Esophagus squamous epithelium (tissue), 5 donors: ENCODE results near the gene ISCU. TPM values are rescaled to one million over a fixed set of nuclear protein-coding genes. Genes with fewer than 3 reads are reported as not detected.

Experiments
- DNase-seq: peaks from one replicate; lab custom pipeline; 2025; lab: John Stamatoyannopoulos, UW
- H3K27ac ChIP-seq, 4 donors: fragments of 200-600 bp; sonication (generic); one replicate each; pipeline ENCODE4 v1.5.1; 2016 to 2019; ENCODE audit warnings: mild to moderate bottlenecking in 1 of 4
- H3K27me3 ChIP-seq, 4 donors: fragments of 200-600 bp; sonication (generic); 1 replicate in 3 of 4; 2 replicates in 1 of 4; pipeline versions ENCODE4 v1.5.1 to v1.6.0; 2017 to 2021; ENCODE audit warnings: antibody characterized with exemption in 1 of 4
- H3K36me3 ChIP-seq, 3 donors: fragments of 200-600 bp; sonication (generic); one replicate each; pipeline ENCODE4 v1.5.1; 2016 to 2019
- H3K4me1 ChIP-seq, 3 donors: fragments of 200-600 bp; sonication (generic); one replicate each; pipeline ENCODE4 v1.5.1; 2017 to 2019
- H3K4me3 ChIP-seq, 4 donors: fragments of 200-600 bp; sonication (generic); 1 replicate in 3 of 4; 2 replicates in 1 of 4; pipeline ENCODE4 v1.5.1; 2016 to 2019; ENCODE audit warnings: mild to moderate bottlenecking in 2 of 4, moderate library complexity in 1 of 4
- H3K9me3 ChIP-seq, 3 donors: fragments of 200-600 bp; sonication (generic); one replicate each; pipeline ENCODE4 v1.5.1; 2016 to 2019
- CTCF ChIP-seq, 6 experiments: fragments of 450-650 bp in 4 of 6; fragments of 200-600 bp in 2 of 6; sonication (generic) in 2 of 6; IDR thresholded peaks; one replicate each; pipeline ENCODE4 v1.5.1; 2016 to 2019; ENCODE audit warnings: antibody characterized with exemption in 6 of 6, mild to moderate bottlenecking in 4 of 6, moderate library complexity in 4 of 6
- POLR2A ChIP-seq, 4 donors: fragments of 450-650 bp; IDR thresholded peaks; one replicate each; pipeline ENCODE4 v1.6.1; 2017; ENCODE audit warnings: antibody characterized with exemption in 4 of 4, mild to moderate bottlenecking in 4 of 4, moderate library complexity in 3 of 4
- WGBS, 2 donors: methylation state at CpG; one replicate each; pipeline ENCODE4 v1.1.5; 2018; 5-methylcytosine and 5-hydroxymethylcytosine counted together
- intact Hi-C: fragments of 100-400 bp; cut with DNase I; formaldehyde crosslinking; loops from one replicate; pipeline ENCODE4 v1.15.0; 2022
- total RNA-seq, 4 donors: library from RNA; depleted of rRNA; stranded (reverse); fragments of >200 nt; gene quantifications; one replicate each; pipeline ENCODE4 v1.1.0, GENCODE V29; 2016
- donor health status: DM: yes; HTN: yes; CAD: no.

ISCU gene
- total RNA-seq, 4 donors from 2014 or later = 50.7 to 132 (median 85.3) TPM

GRCh38 chr12:108612788-108613282 lies 50.4 kb downstream of the ISCU start:
- Histone ChIP-seq H3K27ac (no peak overlapping the region), H3K4me3 (no peak overlapping the region), H3K27me3 (peaks cover 0 to 2% (median 0%) of the 10 kb centered on the region in 4 donors), H3K4me1 (peaks cover 0 to 29% (median 13%) of the 10 kb centered on the region in 3 donors), H3K9me3 (no peaks in the 10 kb centered on the region), H3K36me3 (no peaks in the 10 kb centered on the region)
- WGBS, 2 donors = 59 to 86% methylated on average over 6 of the region's 8 CpGs
- no peak for TF ChIP-seq CTCF (IDR thresholded peaks at IDR 0.05)
- TF ChIP-seq POLR2A (IDR thresholded peaks at IDR 0.05) = no peak
- intact Hi-C loops = no loop called here
- DNase-seq = no peak

GRCh38 chr12:108613548-108613947 lies 51.2 kb downstream of the ISCU start:
- intact Hi-C loops = no loop called here
- H3K27me3 ChIP-seq = no peaks in the 10 kb centered on the region
- H3K36me3 ChIP-seq = no peaks in the 10 kb centered on the region
- no peak overlapping the region for H3K4me3 ChIP-seq
- H3K27ac ChIP-seq = no peak overlapping the region
- H3K4me1 ChIP-seq = peaks cover 0 to 36% (median 13%) of the 10 kb centered on the region in 3 donors
- no peak for DNase-seq
- TF ChIP-seq CTCF (IDR thresholded peaks at IDR 0.05) (no peak), POLR2A (IDR thresholded peaks at IDR 0.05) (no peak)
- no peaks in the 10 kb centered on the region for H3K9me3 ChIP-seq
- 0% methylated on average over 1 of the region's 9 CpGs for WGBS, 2 donors

- H3K36me3 ChIP-seq = no peaks in the 10 kb centered on the region
- TF ChIP-seq CTCF (IDR thresholded peaks at IDR 0.05) (no peak), POLR2A (IDR thresholded peaks at IDR 0.05) (no peak)
- no peak overlapping the region for H3K27ac ChIP-seq
- whole genome bisulfite sequencing, 2 donors = 59% methylated on average over 3 of the region's 4 CpGs; no CpG with 5 or more reads in 1 of the 2 donors
- peaks cover 0 to 37% (median 13%) of the 10 kb centered on the region in 3 donors for H3K4me1 ChIP-seq
- intact Hi-C loops = no loop called here
- H3K4me3 ChIP-seq = no peak overlapping the region
- DNase-seq = no peak
- no peaks in the 10 kb centered on the region for H3K9me3 ChIP-seq
- H3K27me3 ChIP-seq = no peaks in the 10 kb centered on the region
These were observed 51.6 kb downstream of the ISCU start for GRCh38 chr12:108614041-108614440.

GRCh38 chr12:108614639-108615038 lies 52.2 kb downstream of the ISCU start:
- no peak for TF ChIP-seq POLR2A (IDR thresholded peaks at IDR 0.05)
- no peak for TF ChIP-seq CTCF (IDR thresholded peaks at IDR 0.05)
- no peaks in the 10 kb centered on the region for H3K27me3 ChIP-seq
- H3K27ac ChIP-seq = no peak overlapping the region
- intact Hi-C loops = loop anchor here (5.0 kb wide), 1 partner anchor 52 kb away; the partner anchor contains the start of genes ISCU and SART3
- H3K4me1 ChIP-seq = peaks cover 0 to 33% (median 13%) of the 10 kb centered on the region in 3 donors
- DNase-seq = no peak
- H3K9me3 ChIP-seq = no peaks in the 10 kb centered on the region
- no peak overlapping the region for H3K4me3 ChIP-seq
- 79 to 94% methylated on average over 6 of the region's 6 CpGs for WGBS, 2 donors
- H3K36me3 ChIP-seq = no peaks in the 10 kb centered on the region

- H3K27me3 ChIP-seq = no peaks in the 10 kb centered on the region
These were observed 53.5 kb downstream of the ISCU start for GRCh38 chr12:108615918-108616317.

More at GRCh38 chr12:108615918-108616317, 53.5 kb downstream of the ISCU start:
- no peak for DNase-seq
- H3K36me3 ChIP-seq = no peaks in the 10 kb centered on the region
- H3K27ac ChIP-seq = no peak overlapping the region
- intact Hi-C loops = loop anchor here (5.0 kb wide), 1 partner anchor 54 kb away; the partner anchor contains the start of genes ISCU and SART3
- 71 to 80% methylated on average over 1 of the region's 1 CpG for WGBS, 2 donors
- H3K4me3 ChIP-seq = no peak overlapping the region
- peaks cover 0 to 29% (median 13%) of the 10 kb centered on the region in 3 donors for H3K4me1 ChIP-seq
- H3K9me3 ChIP-seq = no peaks in the 10 kb centered on the region
- TF ChIP-seq POLR2A (IDR thresholded peaks at IDR 0.05) (no peak), CTCF (IDR thresholded peaks at IDR 0.05) (no peak)
